Neural cell (in vitro differentiated cells): ENCODE data around the gene YWHAH. TPM values are rescaled to one million over a fixed set of nuclear protein-coding genes. Genes with fewer than 3 reads are reported as not detected.

Source experiments
- H2AFZ ChIP-seq: fragments of 200-600, 300-800 bp; sonication (generic), shearing (Covaris generic); 2 replicates; pipeline ENCODE4 v1.6.0; 2014; ENCODE audit warnings: low read depth, mild to moderate bottlenecking, antibody characterized with exemption, low read length, moderate library complexity
- H3F3A ChIP-seq: fragments of 200-600 bp; shearing (Covaris generic); 2 replicates; pipeline ENCODE4 v1.6.1; 2016; ENCODE audit warnings: mild to moderate bottlenecking, moderate library complexity, mixed read lengths, antibody characterized with exemption, low read length; ENCODE audit not compliant: insufficient read depth, poor library complexity, severe bottlenecking
- H3K27ac ChIP-seq: fragments of 200-600, 300-800 bp; sonication (generic), shearing (Covaris generic); 2 replicates; pipeline ENCODE4 v1.5.1; 2014; ENCODE audit warnings: mild to moderate bottlenecking, low read length, moderate library complexity
- H3K27me3 ChIP-seq: fragments of 300-800, 200-600 bp; sonication (generic), shearing (Covaris generic); 2 replicates; pipeline ENCODE4 v1.6.0; 2014; ENCODE audit warnings: mild to moderate bottlenecking, low read depth, low read length, moderate library complexity; ENCODE audit not compliant: insufficient read depth
- H3K36me3 ChIP-seq: fragments of 300-800, 200-600 bp; sonication (generic), shearing (Covaris generic); 2 replicates; pipeline ENCODE4 v1.5.1; 2014; ENCODE audit warnings: mild to moderate bottlenecking, antibody characterized with exemption, low read length, moderate library complexity; ENCODE audit not compliant: insufficient read depth
- H3K4me2 ChIP-seq: fragments of 300-800, 200-600 bp; sonication (generic), shearing (Covaris generic); 2 replicates; pipeline ENCODE4 v1.6.0; 2014; ENCODE audit warnings: mild to moderate bottlenecking, low read length
- H3K4me3 ChIP-seq: fragments of 300-800, 200-600 bp; sonication (generic), shearing (Covaris generic); 2 replicates; pipeline ENCODE4 v1.5.1; 2014; ENCODE audit warnings: mild to moderate bottlenecking, low read length, moderate library complexity
- H3K79me2 ChIP-seq: fragments of 200-600 bp; shearing (Covaris generic); replicated peaks from 2 replicates; pipeline ENCODE4 v1.6.0; 2014; ENCODE audit warnings: mild to moderate bottlenecking, low read length, moderate library complexity; ENCODE audit not compliant: insufficient read depth
- H3K9ac ChIP-seq: fragments of 300-800, 200-600 bp; sonication (generic), shearing (Covaris generic); 2 replicates; pipeline ENCODE4 v1.6.1; 2016; ENCODE audit warnings: mild to moderate bottlenecking, low read length, mixed read lengths
- H3K9me2 ChIP-seq: fragments of 200-600 bp; shearing (Covaris generic); 2 replicates; pipeline ENCODE4 v1.6.1; 2016; ENCODE audit warnings: mild to moderate bottlenecking, low read length, mixed read lengths; ENCODE audit not compliant: insufficient read depth
- H3K9me3 ChIP-seq: fragments of 200-600, 300-800 bp; sonication (generic), shearing (Covaris generic); 2 replicates; pipeline ENCODE4 v1.6.1; 2016; ENCODE audit warnings: mild to moderate bottlenecking, mixed run types, low read length, moderate library complexity, mixed read lengths
- H4K20me1 ChIP-seq: fragments of 200-600 bp; shearing (Covaris generic); 2 replicates; pipeline ENCODE4 v1.6.1; 2016; ENCODE audit warnings: mild to moderate bottlenecking, mixed run types; ENCODE audit not compliant: insufficient read depth
- CTCF ChIP-seq: fragments of 450-650 bp; IDR thresholded peaks from 2 replicates; pipeline ENCODE4 v1.5.1; 2014; ENCODE audit warnings: antibody characterized with exemption, mild to moderate bottlenecking, moderate library complexity; ENCODE audit not compliant: poor library complexity, severe bottlenecking
- EP300 ChIP-seq: fragments of 450-650 bp; conservative IDR thresholded peaks from 2 replicates; pipeline ENCODE4 v1.6.1; 2014; ENCODE audit warnings: antibody characterized with exemption, mild to moderate bottlenecking, moderate library complexity; ENCODE audit not compliant: poor library complexity, severe bottlenecking
- EZH2 ChIP-seq: fragments of 200-600, 300-800 bp; shearing (Covaris generic), sonication (generic); IDR thresholded peaks from 2 replicates; pipeline ENCODE4 v1.6.1; 2014; ENCODE audit warnings: antibody characterized with exemption, low read length, borderline replicate concordance, mild to moderate bottlenecking; ENCODE audit not compliant: insufficient read depth, poor library complexity, severe bottlenecking
- MXI1 ChIP-seq: fragments of 450-650 bp; conservative IDR thresholded peaks from 2 replicates; pipeline ENCODE4 v1.6.1; 2014; ENCODE audit warnings: antibody characterized with exemption, mild to moderate bottlenecking; ENCODE audit not compliant: poor library complexity, severe bottlenecking
- POLR2AphosphoS5 ChIP-seq: IDR thresholded peaks from 2 replicates; pipeline ENCODE4 v1.6.1; 2012
- RAD21 ChIP-seq: fragments of 450-650 bp; conservative IDR thresholded peaks from 2 replicates; pipeline ENCODE4 v1.6.1; 2014; ENCODE audit warnings: antibody characterized with exemption, mild to moderate bottlenecking, moderate library complexity
- REST ChIP-seq: IDR thresholded peaks from 2 replicates; pipeline ENCODE4 v1.6.1; 2012; ENCODE audit warnings: borderline replicate concordance
- SMC3 ChIP-seq: fragments of 450-650 bp; conservative IDR thresholded peaks from 2 replicates; pipeline ENCODE4 v1.6.1; 2014; ENCODE audit warnings: antibody characterized with exemption, mild to moderate bottlenecking, moderate library complexity; ENCODE audit not compliant: poor library complexity
- TAF1 ChIP-seq: IDR thresholded peaks from 2 replicates; pipeline ENCODE4 v1.6.1; 2012; ENCODE audit warnings: low read depth
- polyA plus RNA-seq: library from polyadenylated mRNA; depleted of rRNA; stranded (reverse); fragments of >200 nt; gene quantifications from 2 replicates; pipeline ENCODE4 v1.2.3, GENCODE V29; 2014

Gene YWHAH
- polyA plus RNA-seq, 1 donor from 2014 or later = 300 TPM

- Histone ChIP-seq H3K9me2 (no peaks in the 10 kb centered on the region), H3K4me2 (no peak overlapping the region), H3K9ac (no peak overlapping the region), H3K79me2 (no peaks in the 10 kb centered on the region), H2AFZ (no peak overlapping the region), H3K36me3 (no peaks in the 10 kb centered on the region), H3F3A (no peaks in the 10 kb centered on the region), H3K4me3 (no peak overlapping the region), H3K9me3 (no peaks in the 10 kb centered on the region), H4K20me1 (no peaks in the 10 kb centered on the region), H3K27ac (no peak overlapping the region), H3K27me3 (no peaks in the 10 kb centered on the region)
- no peak for TF ChIP-seq RAD21
- TF ChIP-seq SMC3 = no peak
- no peak for TF ChIP-seq POLR2AphosphoS5
- no peak for TF ChIP-seq MXI1
- no peak for TF ChIP-seq EP300
- no peak for TF ChIP-seq EZH2
- no peak for TF ChIP-seq REST
- TF ChIP-seq CTCF = no peak
- no peak for TF ChIP-seq TAF1
Measured at GRCh38 chr22:31909977-31910376, 34.4 kb upstream of the YWHAH start.

GRCh38 chr22:31911565-31912406 is 32.5 kb upstream of the YWHAH start:
- Histone ChIP-seq H2AFZ (no peak overlapping the region), H3K27ac (no peak overlapping the region), H3K9me3 (no peaks in the 10 kb centered on the region), H4K20me1 (no peaks in the 10 kb centered on the region), H3K9ac (no peak overlapping the region), H3K9me2 (no peaks in the 10 kb centered on the region), H3K79me2 (no peaks in the 10 kb centered on the region), H3K4me3 (no peak overlapping the region), H3K4me2 (no peak overlapping the region), H3K27me3 (no peaks in the 10 kb centered on the region), H3K36me3 (no peaks in the 10 kb centered on the region), H3F3A (no peaks in the 10 kb centered on the region)
- no peak for TF ChIP-seq POLR2AphosphoS5
- TF ChIP-seq REST = no peak
- TF ChIP-seq RAD21 = no peak
- TF ChIP-seq EP300 = no peak
- TF ChIP-seq CTCF = no peak
- TF ChIP-seq SMC3 = no peak
- TF ChIP-seq MXI1 = no peak
- TF ChIP-seq EZH2 = no peak
- TF ChIP-seq TAF1 = no peak
